K562 (cell line): ENCODE data around the gene TMEM218. TPM values are rescaled to one million over a fixed set of nuclear protein-coding genes. Genes with fewer than 3 reads are reported as not detected.

ENCODE experiments used
- DACH1 ChIP-seq: fragments of 450-650 bp; IDR thresholded peaks from 2 replicates; pipeline ENCODE4 v1.6.1; 2018; ENCODE audit not compliant: partially characterized antibody
- EHMT2 ChIP-seq: fragments of 450-650 bp; IDR thresholded peaks from 2 replicates; pipeline ENCODE4 v1.6.1; 2018; ENCODE audit warnings: antibody characterized with exemption
- ETV1 ChIP-seq: fragments of 450-650 bp; conservative IDR thresholded peaks from 2 replicates; pipeline ENCODE4 v1.6.1; 2016; ENCODE audit warnings: missing genetic modification characterization, control low read depth, low read depth, missing compliant biosample characterization
- EWSR1 ChIP-seq: fragments of 450-650 bp; IDR thresholded peaks from 2 replicates; pipeline ENCODE4 v1.6.1; 2018; ENCODE audit warnings: borderline replicate concordance, mild to moderate bottlenecking, low read depth, moderate library complexity; ENCODE audit not compliant: partially characterized antibody
- POLR2AphosphoS5 ChIP-seq: IDR thresholded peaks from 2 replicates; pipeline ENCODE4 v1.6.1; 2011; ENCODE audit warnings: mild to moderate bottlenecking, low read depth, low read length, moderate library complexity; ENCODE audit not compliant: control insufficient read depth, insufficient read depth
- POLR3G ChIP-seq: IDR thresholded peaks from 2 replicates; pipeline ENCODE4 v1.6.1; 2011; ENCODE audit not compliant: insufficient read length, insufficient replicate concordance; ENCODE audit errors: extremely low read depth
- XRCC5 ChIP-seq: fragments of 200-400 bp; formaldehyde crosslinking; IDR thresholded peaks from 2 replicates; pipeline ENCODE4 v1.6.1; 2017; ENCODE audit warnings: low read depth, mild to moderate bottlenecking, low read length
- polyA plus RNA-seq, 8 experiments: library from polyadenylated mRNA; depleted of rRNA in 4 of 8; stranded (reverse) in 5 of 8; unstranded in 3 of 8; fragments of >200 nt; fragmentation: Nextera tagmentation in 2 of 8; fragmentation: Illumina TruSeq in 1 of 8; extraction: Ambion mirVana in 2 of 8; extraction: Trizol in 1 of 8; gene quantifications; 2 replicates each; pipeline versions ENCODE4 v1.2.1 to v1.2.3, GENCODE V29; 2011 to 2014; ENCODE audit warnings: inconsistent platforms in 1 of 8, missing spikeins in 1 of 8
- total RNA-seq, 7 experiments: library from RNA; depleted of rRNA in 6 of 7; stranded (reverse); fragments of >200 nt in 6 of 7; fragmentation: Illumina TruSeq in 2 of 7; extraction: Trizol in 2 of 7; gene quantifications; 2 replicates each; pipeline versions ENCODE4 v1.2.1 to v1.2.3, GENCODE V29; 2011 to 2021; ENCODE audit warnings: low replicate concordance in 1 of 7
- TF ChIP-seq, protein P1 (sequence below): fragments of 450-650 bp; IDR thresholded peaks from 2 replicates; pipeline ENCODE4 v1.6.1; 2016; ENCODE audit warnings: mild to moderate bottlenecking
- TF ChIP-seq, protein P2 (sequence below): fragments of 250-450 bp; sonication (Bioruptor Pico); IDR thresholded peaks from 2 replicates; pipeline ENCODE4 v1.5.1; 2021; ENCODE audit warnings: mild to moderate bottlenecking
- TF ChIP-seq, protein P3 (sequence below), 2 experiments: IDR thresholded peaks in 1 of 2; conservative IDR thresholded peaks in 1 of 2; 2 replicates each; pipeline ENCODE4 v1.6.1; 2016; ENCODE audit warnings: low read depth in 2 of 2, mild to moderate bottlenecking in 1 of 2, missing compliant biosample characterization in 1 of 2, missing genetic modification characterization in 1 of 2, moderate library complexity in 1 of 2

TMEM218 gene
- total and polyA plus RNA-seq, 9 of the 15 experiments (the other 6 are each of a cell fraction or from before 2014, with no cell fraction given): 13.4 to 32.2 (median 25.4) TPM

DNA sequence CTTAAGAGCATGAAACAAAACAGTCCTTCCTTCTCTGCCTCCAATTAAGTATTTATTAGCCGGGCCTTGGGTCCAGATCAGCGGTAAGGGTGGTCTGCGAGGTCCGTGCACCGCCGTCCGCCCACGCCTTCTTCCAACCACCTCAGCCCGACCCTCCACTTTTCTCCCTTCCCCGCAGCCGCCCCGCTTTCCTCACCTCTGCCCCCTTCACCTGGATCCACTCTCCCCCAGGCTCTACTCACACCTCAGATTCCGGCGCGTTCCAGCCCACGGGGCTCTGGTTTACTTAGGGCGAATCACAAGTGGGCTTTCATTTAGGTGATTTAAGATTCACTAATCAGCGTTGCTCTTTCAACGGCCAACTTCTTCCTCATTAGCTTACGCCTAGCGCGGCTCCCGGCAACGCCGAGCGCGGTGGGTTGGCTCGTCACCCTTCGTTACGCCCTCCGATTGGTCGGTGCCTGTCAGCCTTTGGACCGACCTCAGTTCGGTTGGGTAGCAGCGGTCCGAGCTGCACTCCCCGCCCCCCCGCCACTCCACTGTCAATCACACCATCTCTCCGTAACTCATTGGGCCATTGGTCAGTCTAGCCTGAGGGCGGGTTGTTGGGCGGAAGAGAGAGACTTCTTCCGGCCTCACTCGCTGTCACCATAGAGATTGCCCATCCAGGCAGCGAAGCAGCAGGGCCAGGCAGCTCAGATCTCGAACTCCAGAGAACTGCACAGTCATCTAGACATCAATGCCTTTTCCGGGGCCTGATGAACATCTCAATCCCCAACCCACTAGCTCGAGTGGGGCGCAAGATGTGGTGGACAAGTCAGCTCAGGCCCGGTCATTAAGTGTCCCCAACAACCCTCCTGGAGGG, at the start of gene TMEM218 (continued):
- TF ChIP-seq, protein P1, sequence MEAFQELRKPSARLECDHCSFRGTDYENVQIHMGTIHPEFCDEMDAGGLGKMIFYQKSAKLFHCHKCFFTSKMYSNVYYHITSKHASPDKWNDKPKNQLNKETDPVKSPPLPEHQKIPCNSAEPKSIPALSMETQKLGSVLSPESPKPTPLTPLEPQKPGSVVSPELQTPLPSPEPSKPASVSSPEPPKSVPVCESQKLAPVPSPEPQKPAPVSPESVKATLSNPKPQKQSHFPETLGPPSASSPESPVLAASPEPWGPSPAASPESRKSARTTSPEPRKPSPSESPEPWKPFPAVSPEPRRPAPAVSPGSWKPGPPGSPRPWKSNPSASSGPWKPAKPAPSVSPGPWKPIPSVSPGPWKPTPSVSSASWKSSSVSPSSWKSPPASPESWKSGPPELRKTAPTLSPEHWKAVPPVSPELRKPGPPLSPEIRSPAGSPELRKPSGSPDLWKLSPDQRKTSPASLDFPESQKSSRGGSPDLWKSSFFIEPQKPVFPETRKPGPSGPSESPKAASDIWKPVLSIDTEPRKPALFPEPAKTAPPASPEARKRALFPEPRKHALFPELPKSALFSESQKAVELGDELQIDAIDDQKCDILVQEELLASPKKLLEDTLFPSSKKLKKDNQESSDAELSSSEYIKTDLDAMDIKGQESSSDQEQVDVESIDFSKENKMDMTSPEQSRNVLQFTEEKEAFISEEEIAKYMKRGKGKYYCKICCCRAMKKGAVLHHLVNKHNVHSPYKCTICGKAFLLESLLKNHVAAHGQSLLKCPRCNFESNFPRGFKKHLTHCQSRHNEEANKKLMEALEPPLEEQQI: no peak
- TF ChIP-seq ETV1 (tag) (peak; percentile 48; the same call in 1 of the 2 replicates), POLR3G (no peak), XRCC5 (peak; percentile 49; the same call in 1 of the 2 replicates), DACH1 (peak; percentile 86), POLR2AphosphoS5 (0 out of 2 replicates have a peak, but pooled peaks have one; percentile 22), EWSR1 (no peak), EHMT2 (peak; percentile 87)
- TF ChIP-seq, protein P2, sequence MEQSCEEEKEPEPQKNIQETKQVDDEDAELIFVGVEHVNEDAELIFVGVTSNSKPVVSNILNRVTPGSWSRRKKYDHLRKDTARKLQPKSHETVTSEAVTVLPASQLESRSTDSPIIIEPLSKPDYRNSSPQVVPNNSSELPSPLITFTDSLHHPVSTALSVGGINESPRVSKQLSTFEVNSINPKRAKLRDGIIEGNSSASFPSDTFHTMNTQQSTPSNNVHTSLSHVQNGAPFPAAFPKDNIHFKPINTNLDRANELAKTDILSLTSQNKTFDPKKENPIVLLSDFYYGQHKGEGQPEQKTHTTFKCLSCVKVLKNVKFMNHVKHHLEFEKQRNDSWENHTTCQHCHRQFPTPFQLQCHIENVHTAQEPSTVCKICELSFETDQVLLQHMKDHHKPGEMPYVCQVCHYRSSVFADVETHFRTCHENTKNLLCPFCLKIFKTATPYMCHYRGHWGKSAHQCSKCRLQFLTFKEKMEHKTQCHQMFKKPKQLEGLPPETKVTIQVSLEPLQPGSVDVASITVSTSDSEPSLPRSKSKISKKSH (CRISPR knock-in tag): no peak
- TF ChIP-seq, protein P3, sequence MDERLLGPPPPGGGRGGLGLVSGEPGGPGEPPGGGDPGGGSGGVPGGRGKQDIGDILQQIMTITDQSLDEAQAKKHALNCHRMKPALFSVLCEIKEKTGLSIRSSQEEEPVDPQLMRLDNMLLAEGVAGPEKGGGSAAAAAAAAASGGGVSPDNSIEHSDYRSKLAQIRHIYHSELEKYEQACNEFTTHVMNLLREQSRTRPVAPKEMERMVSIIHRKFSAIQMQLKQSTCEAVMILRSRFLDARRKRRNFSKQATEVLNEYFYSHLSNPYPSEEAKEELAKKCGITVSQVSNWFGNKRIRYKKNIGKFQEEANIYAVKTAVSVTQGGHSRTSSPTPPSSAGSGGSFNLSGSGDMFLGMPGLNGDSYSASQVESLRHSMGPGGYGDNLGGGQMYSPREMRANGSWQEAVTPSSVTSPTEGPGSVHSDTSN (CRISPR knock-in tag; IDR thresholded peaks at IDR 0.05; ENCODE audit: low read depth): peak; percentile 97
- TF ChIP-seq, protein P3 (tag; conservative IDR thresholded peaks at IDR 0.05; ENCODE audit: low read depth): peak; percentile 99
